Measurements from ENCODE around the gene ZSWIM6.

DNA sequence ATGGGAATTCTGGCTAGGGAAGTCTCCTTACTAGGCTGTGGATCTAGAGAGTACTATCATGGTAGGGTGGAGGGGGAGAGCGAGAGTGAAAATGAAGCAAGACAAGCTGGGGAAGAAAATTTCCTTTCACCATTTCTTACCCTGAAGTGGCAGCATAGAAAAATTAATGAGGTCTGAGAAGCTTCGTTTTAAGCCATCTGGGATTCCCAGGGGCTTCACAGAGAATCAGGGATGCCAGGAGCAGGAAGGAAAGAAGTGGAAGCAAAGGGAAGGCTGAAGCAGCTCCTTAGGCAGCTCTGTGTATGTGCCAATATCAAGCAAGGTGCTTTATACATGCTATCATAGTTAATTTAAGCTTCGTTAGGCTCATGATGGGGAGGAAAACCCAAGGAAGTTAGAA is 169.9 kb downstream of the ZSWIM6 start:
- TF ChIP-seq POLR2AphosphoS5 (IDR thresholded peaks at IDR 0.05; ENCODE audit: low read depth) (no peak), CTCF (conservative IDR thresholded peaks at IDR 0.05; ENCODE audit: low read depth in 2 of 2) (no peak), EZH2 (IDR thresholded peaks at IDR 0.05; ENCODE audit: low read depth, unreplicated experiment) (no peak), JUNB (IDR thresholded peaks at IDR 0.05; ENCODE audit: unreplicated experiment) (no peak), ZNF331 (CRISPR knock-in tag; IDR thresholded peaks at IDR 0.05; ENCODE audit: low read depth) (no peak), CREB1 (CRISPR knock-in tag; IDR thresholded peaks at IDR 0.05; ENCODE audit: low read depth) (no peak), EZH2phosphoT487 (IDR thresholded peaks at IDR 0.05; ENCODE audit: unreplicated experiment) (no peak), NANOG (IDR thresholded peaks at IDR 0.05; ENCODE audit: borderline replicate concordance) (no peak)
- TF ChIP-seq, protein P1, sequence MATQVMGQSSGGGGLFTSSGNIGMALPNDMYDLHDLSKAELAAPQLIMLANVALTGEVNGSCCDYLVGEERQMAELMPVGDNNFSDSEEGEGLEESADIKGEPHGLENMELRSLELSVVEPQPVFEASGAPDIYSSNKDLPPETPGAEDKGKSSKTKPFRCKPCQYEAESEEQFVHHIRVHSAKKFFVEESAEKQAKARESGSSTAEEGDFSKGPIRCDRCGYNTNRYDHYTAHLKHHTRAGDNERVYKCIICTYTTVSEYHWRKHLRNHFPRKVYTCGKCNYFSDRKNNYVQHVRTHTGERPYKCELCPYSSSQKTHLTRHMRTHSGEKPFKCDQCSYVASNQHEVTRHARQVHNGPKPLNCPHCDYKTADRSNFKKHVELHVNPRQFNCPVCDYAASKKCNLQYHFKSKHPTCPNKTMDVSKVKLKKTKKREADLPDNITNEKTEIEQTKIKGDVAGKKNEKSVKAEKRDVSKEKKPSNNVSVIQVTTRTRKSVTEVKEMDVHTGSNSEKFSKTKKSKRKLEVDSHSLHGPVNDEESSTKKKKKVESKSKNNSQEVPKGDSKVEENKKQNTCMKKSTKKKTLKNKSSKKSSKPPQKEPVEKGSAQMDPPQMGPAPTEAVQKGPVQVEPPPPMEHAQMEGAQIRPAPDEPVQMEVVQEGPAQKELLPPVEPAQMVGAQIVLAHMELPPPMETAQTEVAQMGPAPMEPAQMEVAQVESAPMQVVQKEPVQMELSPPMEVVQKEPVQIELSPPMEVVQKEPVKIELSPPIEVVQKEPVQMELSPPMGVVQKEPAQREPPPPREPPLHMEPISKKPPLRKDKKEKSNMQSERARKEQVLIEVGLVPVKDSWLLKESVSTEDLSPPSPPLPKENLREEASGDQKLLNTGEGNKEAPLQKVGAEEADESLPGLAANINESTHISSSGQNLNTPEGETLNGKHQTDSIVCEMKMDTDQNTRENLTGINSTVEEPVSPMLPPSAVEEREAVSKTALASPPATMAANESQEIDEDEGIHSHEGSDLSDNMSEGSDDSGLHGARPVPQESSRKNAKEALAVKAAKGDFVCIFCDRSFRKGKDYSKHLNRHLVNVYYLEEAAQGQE (IDR thresholded peaks at IDR 0.05; ENCODE audit: unreplicated experiment) = no peak
- TF ChIP-seq, protein P2, sequence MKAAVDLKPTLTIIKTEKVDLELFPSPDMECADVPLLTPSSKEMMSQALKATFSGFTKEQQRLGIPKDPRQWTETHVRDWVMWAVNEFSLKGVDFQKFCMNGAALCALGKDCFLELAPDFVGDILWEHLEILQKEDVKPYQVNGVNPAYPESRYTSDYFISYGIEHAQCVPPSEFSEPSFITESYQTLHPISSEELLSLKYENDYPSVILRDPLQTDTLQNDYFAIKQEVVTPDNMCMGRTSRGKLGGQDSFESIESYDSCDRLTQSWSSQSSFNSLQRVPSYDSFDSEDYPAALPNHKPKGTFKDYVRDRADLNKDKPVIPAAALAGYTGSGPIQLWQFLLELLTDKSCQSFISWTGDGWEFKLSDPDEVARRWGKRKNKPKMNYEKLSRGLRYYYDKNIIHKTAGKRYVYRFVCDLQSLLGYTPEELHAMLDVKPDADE (IDR thresholded peaks at IDR 0.05) = no peak

Data from GM23338 (cell line).